NCI-H2171 (cell line): ENCODE data around the gene DUOXA2.

Experiments used
- DNase-seq: peaks from one replicate; lab custom pipeline; 2025; lab: John Stamatoyannopoulos, UW

DUOXA2 gene

GRCh38 chr15:45136378-45136764, 22.2 kb downstream of the DUOXA2 start:
- DNase-seq, result no peak

- DNase-seq, result no peak
Measured at GRCh38 chr15:45137703-45138102, 23.6 kb downstream of the DUOXA2 start.

GRCh38 chr15:45138814-45139765, 25.0 kb downstream of the DUOXA2 start:
- no peak for DNase-seq

- no peak for DNase-seq
Measured at GRCh38 chr15:45139770-45140169, 25.6 kb downstream of the DUOXA2 start.

- no peak for DNase-seq
Measured at GRCh38 chr15:45140557-45141250, 26.6 kb downstream of the DUOXA2 start.

- no peak for DNase-seq
Measured at GRCh38 chr15:45141386-45141785, 27.3 kb downstream of the DUOXA2 start.

- no peak for DNase-seq
Measured at GRCh38 chr15:45143056-45143455, 28.9 kb downstream of the DUOXA2 start.

- DNase-seq, result no peak
Measured at GRCh38 chr15:45143946-45144345, 29.8 kb downstream of the DUOXA2 start.

GRCh38 chr15:45144775-45145174, 30.6 kb downstream of the DUOXA2 start:
- peak; percentile 21 for DNase-seq

GRCh38 chr15:45146405-45146804, 32.3 kb downstream of the DUOXA2 start:
- DNase-seq, result no peak

GRCh38 chr15:45147606-45148005, 33.5 kb downstream of the DUOXA2 start:
- no peak for DNase-seq

GRCh38 chr15:45148076-45149059, 34.2 kb downstream of the DUOXA2 start:
- no peak for DNase-seq

GRCh38 chr15:45149060-45149459, 34.9 kb downstream of the DUOXA2 start:
- DNase-seq, result no peak

- DNase-seq, result no peak
Measured at GRCh38 chr15:45150481-45150880, 36.4 kb downstream of the DUOXA2 start.

GRCh38 chr15:45150997-45151396, 36.9 kb downstream of the DUOXA2 start:
- no peak for DNase-seq

GRCh38 chr15:45151998-45152828, 38.1 kb downstream of the DUOXA2 start:
- no peak for DNase-seq

- DNase-seq, result no peak
Measured at GRCh38 chr15:45155739-45156138, 41.6 kb downstream of the DUOXA2 start.

GRCh38 chr15:45156744-45157455, 42.8 kb downstream of the DUOXA2 start:
- peak; percentile 44 for DNase-seq

GRCh38 chr15:45157974-45158373, 43.8 kb downstream of the DUOXA2 start:
- DNase-seq, result no peak

- no peak for DNase-seq
Measured at GRCh38 chr15:45161666-45162065, 47.5 kb downstream of the DUOXA2 start.
